Femur (tissue), 1 donor: ENCODE results near the gene C5.
"Not testable (repeated sequence)": the region's sequence is repeated elsewhere in the genome, so short reads cannot be mapped to it uniquely, and the experiment has no call there.

Experiments used
- DNase-seq: peaks from one replicate; pipeline ENCODE4 v3.0.0-alpha.2; 2017

C5 gene

GRCh38 chr9:121048175-121048574 lies 1.9 kb downstream of the C5 start:
- DNase-seq, result no peak

GRCh38 chr9:121038804-121039203 lies 11.3 kb downstream of the C5 start:
- no peak for DNase-seq

- no peak for DNase-seq
These were observed 11.7 kb downstream of the C5 start for GRCh38 chr9:121038362-121038761.

GRCh38 chr9:121035717-121036116 lies 14.4 kb downstream of the C5 start:
- DNase-seq, result not testable (repeated sequence)

- DNase-seq, result no peak
These were observed 15.5 kb downstream of the C5 start for GRCh38 chr9:121034529-121034928.

- DNase-seq, result no peak
These were observed 20.6 kb downstream of the C5 start for GRCh38 chr9:121029469-121029868.

GRCh38 chr9:121028285-121028684 lies 21.8 kb downstream of the C5 start:
- not testable (repeated sequence) for DNase-seq

GRCh38 chr9:121026768-121027167 lies 23.3 kb downstream of the C5 start:
- DNase-seq, result no peak

- no peak for DNase-seq
These were observed 23.8 kb downstream of the C5 start for GRCh38 chr9:121026260-121026691.

GRCh38 chr9:121024237-121024636 lies 25.8 kb downstream of the C5 start:
- DNase-seq, result no peak

- DNase-seq, result no peak
These were observed 27.0 kb downstream of the C5 start for GRCh38 chr9:121023064-121023463.

GRCh38 chr9:121021301-121021700 lies 28.8 kb downstream of the C5 start:
- peak; percentile 75 for DNase-seq

GRCh38 chr9:121019273-121019672 lies 30.8 kb downstream of the C5 start:
- DNase-seq, result no peak

- DNase-seq, result no peak
These were observed 36.2 kb downstream of the C5 start for GRCh38 chr9:121013911-121014310.

- DNase-seq, result no peak
These were observed 40.4 kb downstream of the C5 start for GRCh38 chr9:121009650-121010049.

- no peak for DNase-seq
These were observed 50.8 kb downstream of the C5 start for GRCh38 chr9:120999317-120999716.

- DNase-seq, result no peak
These were observed 52.0 kb downstream of the C5 start for GRCh38 chr9:120998111-120998510.

GRCh38 chr9:120997502-120997901 lies 52.6 kb downstream of the C5 start:
- DNase-seq, result no peak

- DNase-seq, result no peak
These were observed 53.7 kb downstream of the C5 start for GRCh38 chr9:120996409-120996808.

GRCh38 chr9:120989065-120989464 lies 61.0 kb downstream of the C5 start:
- DNase-seq, result no peak

GRCh38 chr9:120985819-120986222 lies 64.3 kb downstream of the C5 start:
- DNase-seq, result no peak

GRCh38 chr9:120983259-120983837 lies 66.7 kb downstream of the C5 start:
- no peak for DNase-seq

GRCh38 chr9:120982836-120983235 lies 67.2 kb downstream of the C5 start:
- no peak for DNase-seq

- no peak for DNase-seq
These were observed 69.1 kb downstream of the C5 start for GRCh38 chr9:120980951-120981350.

GRCh38 chr9:120979797-120980196 lies 70.3 kb downstream of the C5 start:
- no peak for DNase-seq

GRCh38 chr9:120978987-120979386 lies 71.1 kb downstream of the C5 start:
- no peak for DNase-seq
